Thyroid gland (tissue), 4 donors: ENCODE results near the gene C12orf42.

Experiments
- CTCF ChIP-seq, 6 experiments: fragments of 200-600 bp in 3 of 6; fragments of 450-650 bp in 3 of 6; sonication (generic) in 3 of 6; IDR thresholded peaks; one replicate each; pipeline ENCODE4 v1.5.1; 2016 to 2019; ENCODE audit warnings: antibody characterized with exemption in 6 of 6, mild to moderate bottlenecking in 2 of 6, inconsistent platforms in 1 of 6, moderate library complexity in 1 of 6
- POLR2A ChIP-seq, 2 donors: fragments of 450-650 bp; IDR thresholded peaks; one replicate each; pipeline ENCODE4 v1.6.1; 2017; ENCODE audit warnings: antibody characterized with exemption in 2 of 2, mild to moderate bottlenecking in 2 of 2, moderate library complexity in 1 of 2

- TF ChIP-seq POLR2A (IDR thresholded peaks at IDR 0.05) (no peak), CTCF (IDR thresholded peaks at IDR 0.05) (no peak)
These were observed 3.2 kb upstream of the C12orf42 start for GRCh38 chr12:103498990-103499389.
